Right lobe of liver (tissue), 4 donors: ENCODE data around the gene CYB5RL.

Source experiments
- CTCF ChIP-seq, 4 donors: fragments of 200-600 bp in 3 of 4; fragments of 450-650 bp in 1 of 4; IDR thresholded peaks; one replicate each; pipeline versions ENCODE4 v1.5.1 to v1.8.0; 2016 to 2022; ENCODE audit warnings: antibody characterized with exemption in 4 of 4, mild to moderate bottlenecking in 2 of 4
- POLR2A ChIP-seq: fragments of 450-650 bp; IDR thresholded peaks from one replicate; pipeline ENCODE4 v1.6.1; 2017; ENCODE audit warnings: antibody characterized with exemption, mild to moderate bottlenecking
- donor health status: DM: no; HTN: no; CAD: no.
- donor health status: DM: no; HTN: no; CAD: no.
- donor health status: DM: no; HTN: yes; CAD: no.

DNA sequence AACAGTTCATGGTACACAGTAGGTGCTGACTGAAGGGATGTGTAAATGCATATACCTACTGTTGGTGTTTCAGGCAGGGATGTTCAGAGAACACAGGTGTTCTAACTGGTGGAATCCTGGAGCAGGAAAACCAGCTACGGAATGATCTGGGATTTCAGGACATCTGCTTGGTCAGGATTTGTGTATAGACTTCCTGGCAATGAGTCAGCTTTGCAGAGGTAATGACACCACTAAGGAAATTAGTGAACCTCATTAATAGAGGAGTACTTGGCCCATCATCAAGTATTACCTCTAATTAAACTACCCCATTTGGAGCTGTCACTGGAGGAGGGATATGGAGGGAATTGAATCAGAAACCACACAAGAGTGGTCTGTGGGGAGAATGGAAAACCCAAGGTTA is 7.5 kb upstream of the CYB5RL start:
- TF ChIP-seq CTCF (IDR thresholded peaks at IDR 0.05) (no peak), POLR2A (no peak)
